Fibroblast of lung (primary cell): ENCODE results near the gene WSB1. TPM values are rescaled to one million over a fixed set of nuclear protein-coding genes. Genes with fewer than 3 reads are reported as not detected.

Experiments
- DNase-seq, 2 donors: peaks; one replicate each; pipeline versions ENCODE4 v3.0.0 to v3.0.0-alpha.2; 2010; ENCODE audit warnings: low read depth in 2 of 2
- H2AFZ ChIP-seq: 2 replicates; pipeline ENCODE4 v1.5.1; 2012; ENCODE audit warnings: low read length, control low read depth, inconsistent platforms
- H3K27ac ChIP-seq: 2 replicates; pipeline ENCODE4 v1.5.1; 2011; ENCODE audit warnings: low read length, control low read depth; ENCODE audit not compliant: insufficient read depth
- H3K27me3 ChIP-seq: 2 replicates; pipeline ENCODE4 v1.5.1; 2011; ENCODE audit warnings: mild to moderate bottlenecking, low read length; ENCODE audit not compliant: control insufficient read depth, insufficient read depth
- H3K36me3 ChIP-seq: 2 replicates; pipeline ENCODE4 v1.5.1; 2011; ENCODE audit warnings: low read length; ENCODE audit not compliant: control insufficient read depth, insufficient read depth
- H3K4me1 ChIP-seq: 2 replicates; pipeline ENCODE4 v1.5.1; 2011; ENCODE audit warnings: low read length; ENCODE audit not compliant: control insufficient read depth, insufficient read depth; ENCODE audit errors: extremely low read depth
- H3K4me2 ChIP-seq: 2 replicates; pipeline ENCODE4 v1.5.1; 2011; ENCODE audit warnings: low read length, control low read depth; ENCODE audit not compliant: insufficient read depth; ENCODE audit errors: extremely low read depth
- H3K4me3 ChIP-seq, 4 experiments: fragments of 200-600 bp in 1 of 4; sonication (generic) in 1 of 4; replicated peaks in 1 of 4; 2 replicates each; pipeline ENCODE4 v1.5.1; 2011 to 2016; ENCODE audit warnings: low read length in 4 of 4, low read depth in 3 of 4, mild to moderate bottlenecking in 3 of 4, control low read depth in 2 of 4, inconsistent platforms in 1 of 4, mixed read lengths in 1 of 4; ENCODE audit not compliant: insufficient read depth in 1 of 4; ENCODE audit errors: control extremely low read depth in 1 of 4
- H3K79me2 ChIP-seq: 2 replicates; pipeline ENCODE4 v1.5.1; 2012; ENCODE audit warnings: mild to moderate bottlenecking, low read length, inconsistent platforms; ENCODE audit not compliant: control insufficient read depth, insufficient read depth
- H3K9ac ChIP-seq: 2 replicates; pipeline ENCODE4 v1.5.1; 2011; ENCODE audit warnings: mild to moderate bottlenecking, low read length, control low read depth; ENCODE audit not compliant: insufficient read depth
- H3K9me3 ChIP-seq: 2 replicates; pipeline ENCODE4 v1.5.1; 2012; ENCODE audit warnings: low read depth, low read length; ENCODE audit not compliant: control insufficient read depth, insufficient read depth
- H4K20me1 ChIP-seq: 2 replicates; pipeline ENCODE4 v1.5.1; 2011; ENCODE audit warnings: low read length; ENCODE audit not compliant: control insufficient read depth, insufficient read depth; ENCODE audit errors: extremely low read depth
- EZH2 ChIP-seq: IDR thresholded peaks from 2 replicates; pipeline ENCODE4 v1.5.1; 2012; ENCODE audit warnings: low read length, control low read depth, mild to moderate bottlenecking; ENCODE audit errors: missing control alignments
- polyA plus RNA-seq, 2 donors: library from polyadenylated mRNA; depleted of rRNA in 1 of 2; stranded (reverse) in 1 of 2; unstranded in 1 of 2; fragments of >200 nt; gene quantifications; 2 replicates each; pipeline ENCODE4 v1.2.1, GENCODE V29; 2011 to 2012; ENCODE audit warnings: missing spikeins in 1 of 2
- total RNA-seq: library from RNA; depleted of rRNA; stranded (reverse); fragments of >200 nt; gene quantifications from 2 replicates; pipeline ENCODE4 v1.2.1, GENCODE V29; 2014
- TF ChIP-seq, protein P1 (sequence below), 2 donors: IDR thresholded peaks in 1 of 2; conservative IDR thresholded peaks in 1 of 2; 1 replicate in 1 of 2; 2 replicates in 1 of 2; pipeline ENCODE4 v1.5.1; 2011 to 2012; ENCODE audit warnings: low read length in 2 of 2, control low read depth in 1 of 2, inconsistent platforms in 1 of 2, low read depth in 1 of 2, mild to moderate bottlenecking in 1 of 2

WSB1 gene
- total and polyA plus RNA-seq, 2 donors (not counting 1 experiment from before 2014, with no cell fraction given), result 96.3 to 139 TPM

GRCh38 chr17:27336184-27336583 is 42.3 kb downstream of the WSB1 start:
- H3K4me1 ChIP-seq, result peaks cover 4% of the 10 kb centered on the region
- H3K9ac ChIP-seq, result no peak overlapping the region
- H4K20me1 ChIP-seq, result no peaks in the 10 kb centered on the region
- H3K27me3 ChIP-seq, result no peaks in the 10 kb centered on the region
- no peak overlapping the region for H3K4me3 ChIP-seq
- no peaks in the 10 kb centered on the region for H3K79me2 ChIP-seq
- no peak overlapping the region for H3K4me2 ChIP-seq
- no peaks in the 10 kb centered on the region for H3K9me3 ChIP-seq
- no peak overlapping the region for H2AFZ ChIP-seq
- no peaks in the 10 kb centered on the region for H3K36me3 ChIP-seq
- no peak overlapping the region for H3K27ac ChIP-seq
- TF ChIP-seq, protein P1, sequence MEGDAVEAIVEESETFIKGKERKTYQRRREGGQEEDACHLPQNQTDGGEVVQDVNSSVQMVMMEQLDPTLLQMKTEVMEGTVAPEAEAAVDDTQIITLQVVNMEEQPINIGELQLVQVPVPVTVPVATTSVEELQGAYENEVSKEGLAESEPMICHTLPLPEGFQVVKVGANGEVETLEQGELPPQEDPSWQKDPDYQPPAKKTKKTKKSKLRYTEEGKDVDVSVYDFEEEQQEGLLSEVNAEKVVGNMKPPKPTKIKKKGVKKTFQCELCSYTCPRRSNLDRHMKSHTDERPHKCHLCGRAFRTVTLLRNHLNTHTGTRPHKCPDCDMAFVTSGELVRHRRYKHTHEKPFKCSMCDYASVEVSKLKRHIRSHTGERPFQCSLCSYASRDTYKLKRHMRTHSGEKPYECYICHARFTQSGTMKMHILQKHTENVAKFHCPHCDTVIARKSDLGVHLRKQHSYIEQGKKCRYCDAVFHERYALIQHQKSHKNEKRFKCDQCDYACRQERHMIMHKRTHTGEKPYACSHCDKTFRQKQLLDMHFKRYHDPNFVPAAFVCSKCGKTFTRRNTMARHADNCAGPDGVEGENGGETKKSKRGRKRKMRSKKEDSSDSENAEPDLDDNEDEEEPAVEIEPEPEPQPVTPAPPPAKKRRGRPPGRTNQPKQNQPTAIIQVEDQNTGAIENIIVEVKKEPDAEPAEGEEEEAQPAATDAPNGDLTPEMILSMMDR (conservative IDR thresholded peaks at IDR 0.05 in 1 of 2, IDR thresholded peaks at IDR 0.05 in 1 of 2; ENCODE audit: low read depth in 1 of 2, low read length in 2 of 2), result no peak
- TF ChIP-seq EZH2, result no peak
- no peak for DNase-seq

DNA sequence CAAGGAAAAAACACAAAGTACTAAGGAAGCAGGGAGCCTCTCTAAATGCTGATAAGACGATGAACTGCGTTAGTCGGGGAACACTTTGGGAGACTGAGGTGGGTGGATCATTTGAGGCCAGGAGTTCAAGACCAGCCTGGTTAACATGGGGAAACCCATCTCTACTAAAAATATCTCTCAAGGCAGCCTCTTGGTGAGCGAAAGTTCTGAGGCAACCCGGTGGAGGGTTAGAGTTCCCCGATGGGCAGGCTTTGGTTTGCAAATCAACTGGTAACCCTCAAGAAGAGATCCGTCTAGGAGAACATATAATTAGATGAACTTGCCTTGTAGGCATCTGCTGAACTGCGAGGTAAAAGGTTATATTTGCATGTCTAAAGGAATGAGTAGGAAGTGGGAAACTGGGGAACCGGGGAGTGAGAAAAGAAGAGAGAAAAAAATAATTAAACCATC is 44.6 kb downstream of the WSB1 start:
- Histone ChIP-seq H2AFZ (no peak overlapping the region), H3K4me3 (no peak overlapping the region), H3K36me3 (no peaks in the 10 kb centered on the region), H3K79me2 (no peaks in the 10 kb centered on the region), H3K4me1 (no peaks in the 10 kb centered on the region), H3K4me2 (no peak overlapping the region), H3K27ac (no peak overlapping the region), H3K9ac (no peak overlapping the region), H4K20me1 (no peaks in the 10 kb centered on the region), H3K9me3 (no peaks in the 10 kb centered on the region), H3K27me3 (no peaks in the 10 kb centered on the region)
- no peak for TF ChIP-seq EZH2
- TF ChIP-seq, protein P1 (conservative IDR thresholded peaks at IDR 0.05 in 1 of 2, IDR thresholded peaks at IDR 0.05 in 1 of 2; ENCODE audit: low read depth in 1 of 2, low read length in 2 of 2), result no peak
- DNase-seq, result no peak

DNA sequence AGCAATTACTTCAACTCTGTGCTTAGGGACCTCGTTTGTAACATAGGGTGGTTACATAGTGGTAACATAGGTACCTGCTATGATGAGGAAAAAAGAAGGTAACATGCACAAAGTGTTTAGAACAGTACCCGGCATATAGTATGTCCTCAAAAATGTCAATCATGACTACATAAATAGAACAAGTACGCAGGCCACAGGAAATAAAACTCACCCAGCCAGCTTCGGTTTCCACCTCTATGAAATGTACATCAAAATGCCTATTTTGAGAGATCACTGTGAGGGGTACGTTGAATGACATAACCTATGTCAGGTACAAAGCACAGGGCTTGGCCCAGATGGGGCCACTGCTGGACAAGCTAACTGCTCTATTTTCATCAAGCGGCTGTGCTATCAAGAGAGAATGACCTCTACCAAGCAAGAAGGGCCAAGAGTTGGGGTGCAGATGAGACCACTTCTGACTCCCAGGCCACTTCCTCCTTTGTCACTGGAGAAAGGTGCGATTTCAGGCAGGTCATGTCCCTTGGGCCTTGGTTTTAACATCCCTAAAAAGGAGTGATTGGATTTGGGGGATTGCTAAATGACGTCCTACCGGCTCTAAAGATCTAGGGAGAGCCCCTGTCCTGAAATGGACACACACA is 45.4 kb downstream of the WSB1 start:
- Histone ChIP-seq H3K9me3 (no peaks in the 10 kb centered on the region), H2AFZ (no peak overlapping the region), H3K36me3 (no peaks in the 10 kb centered on the region), H4K20me1 (no peaks in the 10 kb centered on the region), H3K4me2 (no peak overlapping the region), H3K79me2 (no peaks in the 10 kb centered on the region), H3K27ac (no peak overlapping the region), H3K27me3 (no peaks in the 10 kb centered on the region), H3K4me3 (no peak overlapping the region), H3K4me1 (no peaks in the 10 kb centered on the region), H3K9ac (no peak overlapping the region)
- DNase-seq, result no peak
- TF ChIP-seq, protein P1 (conservative IDR thresholded peaks at IDR 0.05 in 1 of 2, IDR thresholded peaks at IDR 0.05 in 1 of 2; ENCODE audit: low read depth in 1 of 2, low read length in 2 of 2), result no peak
- TF ChIP-seq EZH2, result no peak
